ENCODE data around the gene CDON. TPM values are rescaled to one million over a fixed set of nuclear protein-coding genes. Genes with fewer than 3 reads are reported as not detected.

CDON gene
- total RNA-seq, 1 donor from 2014 or later: 32.6 TPM

GRCh38 chr11:125948278-125949051, 114.2 kb downstream of the CDON start:
- DNase-seq (ENCODE audit: low spot score in 2 of 2): no peak
- FAIRE-seq: no peak

GRCh38 chr11:125947419-125948277, 115.0 kb downstream of the CDON start:
- FAIRE-seq (no peak), DNase-seq (ENCODE audit: low spot score in 2 of 2) (no peak)

GRCh38 chr11:125946712-125947418, 115.8 kb downstream of the CDON start:
- no peak for DNase-seq (ENCODE audit: low spot score in 2 of 2)
- FAIRE-seq: no peak

- FAIRE-seq (no peak), DNase-seq (ENCODE audit: low spot score in 2 of 2) (no peak)
These were observed 116.7 kb downstream of the CDON start, which contains the start of gene VSIG10L2 for GRCh38 chr11:125945797-125946520. Gene VSIG10L2 (plus strand): TSS chr11:125946044. CDS start chr11:125946056, 12 bp downstream.

- no peak for FAIRE-seq
These were observed 117.5 kb downstream of the CDON start for GRCh38 chr11:125945011-125945796.

GRCh38 chr11:125944350-125945010, 118.2 kb downstream of the CDON start:
- no peak for FAIRE-seq
- no peak for DNase-seq (ENCODE audit: low spot score in 2 of 2)

More at GRCh38 chr11:125945011-125945796, 117.5 kb downstream of the CDON start:
- no peak for DNase-seq (ENCODE audit: low spot score in 2 of 2)

- DNase-seq (ENCODE audit: low spot score in 2 of 2): no peak
- FAIRE-seq: no peak
These were observed 118.9 kb downstream of the CDON start for GRCh38 chr11:125943661-125944349.

GRCh38 chr11:125942771-125943428, 119.8 kb downstream of the CDON start:
- DNase-seq (ENCODE audit: low spot score in 2 of 2) (no peak), FAIRE-seq (no peak)

- no peak for FAIRE-seq
These were observed 120.8 kb downstream of the CDON start for GRCh38 chr11:125941619-125942611.

GRCh38 chr11:125941267-125941618, 121.4 kb downstream of the CDON start:
- DNase-seq (ENCODE audit: low spot score in 2 of 2) (no peak), FAIRE-seq (no peak)

More at GRCh38 chr11:125941619-125942611, 120.8 kb downstream of the CDON start:
- DNase-seq (ENCODE audit: low spot score in 2 of 2): peak in 1 of 2 donors; percentile 52

GRCh38 chr11:125940145-125940544, 122.5 kb downstream of the CDON start:
- FAIRE-seq (no peak), DNase-seq (ENCODE audit: low spot score in 2 of 2) (no peak)

GRCh38 chr11:125939081-125939521, 123.6 kb downstream of the CDON start:
- DNase-seq (ENCODE audit: low spot score in 2 of 2) (no peak), FAIRE-seq (no peak)

GRCh38 chr11:125938418-125938817, 124.2 kb downstream of the CDON start:
- FAIRE-seq (no peak), DNase-seq (ENCODE audit: low spot score in 2 of 2) (no peak)

- FAIRE-seq (no peak), DNase-seq (ENCODE audit: low spot score in 2 of 2) (no peak)
These were observed 127.0 kb downstream of the CDON start for GRCh38 chr11:125935618-125936199.

GRCh38 chr11:125935056-125935455, 127.6 kb downstream of the CDON start:
- DNase-seq (ENCODE audit: low spot score in 2 of 2): no peak
- no peak for FAIRE-seq

GRCh38 chr11:125934473-125934872, 128.2 kb downstream of the CDON start:
- FAIRE-seq (no peak), DNase-seq (ENCODE audit: low spot score in 2 of 2) (no peak)
